HG02642 (cell line): ENCODE measurements around the gene ASPDH.

Experiments used
- ATAC-seq: cut with Tn5 transposase; IDR thresholded peaks from one replicate; pipeline ENCODE4 v1.9.1; 2021; ENCODE audit warnings: mild to moderate bottlenecking; ENCODE audit not compliant: unreplicated experiment, poor library complexity

Gene ASPDH

GRCh38 chr19:50498219-50499056, 15.3 kb downstream of the ASPDH start:
- no peak for ATAC-seq

- no peak for ATAC-seq
These were observed 16.7 kb downstream of the ASPDH start for GRCh38 chr19:50497022-50497405.

- ATAC-seq, result no peak
These were observed 17.3 kb downstream of the ASPDH start for GRCh38 chr19:50496189-50497021.

GRCh38 chr19:50495020-50495531, 18.6 kb downstream of the ASPDH start:
- no peak for ATAC-seq

- no peak for ATAC-seq
These were observed 19.3 kb downstream of the ASPDH start for GRCh38 chr19:50494186-50495019.

- ATAC-seq, result no peak
These were observed 20.5 kb downstream of the ASPDH start for GRCh38 chr19:50493171-50493570.

- ATAC-seq, result no peak
These were observed 21.2 kb downstream of the ASPDH start for GRCh38 chr19:50492303-50493052.

GRCh38 chr19:50490991-50491472, 22.7 kb downstream of the ASPDH start:
- ATAC-seq, result no peak

GRCh38 chr19:50490411-50490811, 23.3 kb downstream of the ASPDH start:
- ATAC-seq, result no peak

- no peak for ATAC-seq
These were observed 24.2 kb downstream of the ASPDH start for GRCh38 chr19:50489461-50490011.

- no peak for ATAC-seq
These were observed 25.1 kb downstream of the ASPDH start for GRCh38 chr19:50488389-50489194.

GRCh38 chr19:50486823-50487515, 26.7 kb downstream of the ASPDH start:
- no peak for ATAC-seq

GRCh38 chr19:50485284-50485955, 28.3 kb downstream of the ASPDH start:
- ATAC-seq, result no peak

- ATAC-seq, result no peak
These were observed 30.8 kb downstream of the ASPDH start for GRCh38 chr19:50482916-50483315.

GRCh38 chr19:50482271-50482855, 31.4 kb downstream of the ASPDH start:
- no peak for ATAC-seq

- ATAC-seq, result no peak
These were observed 32.2 kb downstream of the ASPDH start for GRCh38 chr19:50481351-50482149.
